ENCODE results near the gene KCNQ1. TPM values are rescaled to one million over a fixed set of nuclear protein-coding genes. Genes with fewer than 3 reads are reported as not detected.

Gene KCNQ1
- total and polyA plus RNA-seq, 7 experiments from 2014 or later, result 14.7 to 46.4 (median 36.9) TPM

- Mint-ChIP-seq H3K4me1 (peaks cover 0 to 20% (median 10%) of the 10 kb centered on the region in 7 donors), H3K36me3 (peaks cover 0 to 36% (median 15%) of the 10 kb centered on the region in 5 donors), H3K27me3 (peaks cover 0 to 5% (median 0%) of the 10 kb centered on the region in 5 donors), H3K9me3 (peaks cover 0 to 4% (median 0%) of the 10 kb centered on the region in 11 donors), H3K27ac (no peak overlapping the region), H3K4me3 (peak overlapping the region in 4 of 10 donors; percentile 15 to 73 (median 68))
- Histone ChIP-seq H3K27ac (ENCODE audit: low read depth, low read length) (no peak overlapping the region), H3K27me3 (ENCODE audit: control insufficient read depth in 2 of 2, insufficient read depth in 2 of 2, low read length in 2 of 2) (no peaks in the 10 kb centered on the region), H3K4me1 (ENCODE audit: control insufficient read depth in 2 of 2, insufficient read depth in 2 of 2, low read length in 2 of 2) (peaks cover 2 to 4% of the 10 kb centered on the region in 2 donors), H3K36me3 (ENCODE audit: control insufficient read depth in 2 of 3, insufficient read depth in 3 of 3, low read length in 3 of 3) (peaks cover 0 to 7% (median 0%) of the 10 kb centered on the region in 3 experiments), H3K4me3 (ENCODE audit: low read length) (no peak overlapping the region), H3K9me3 (ENCODE audit: control insufficient read depth in 2 of 3, low read length in 3 of 3) (no peaks in the 10 kb centered on the region)
- intact Hi-C loops (cut with micrococcal nuclease), result no loop called here
- no peak for DNase-seq
- POLR2A ChIA-PET, result no interaction called here
- CTCF ChIA-PET, result interaction anchor here (0.8 kb wide), 1 partner anchor 190 kb away, joined by 3 read pairs; no protein-coding TSS in a partner anchor
- ATAC-seq, result no peak
Measured at GRCh38 chr11:2697866-2698265, 253.1 kb downstream of the KCNQ1 start.

GRCh38 chr11:2698386-2699184, 253.8 kb downstream of the KCNQ1 start:
- CTCF ChIA-PET, result no interaction called here
- Mint-ChIP-seq H3K4me1 (peaks cover 0 to 20% (median 10%) of the 10 kb centered on the region in 7 donors), H3K27me3 (peaks cover 0 to 5% (median 0%) of the 10 kb centered on the region in 5 donors), H3K36me3 (peaks cover 0 to 36% (median 15%) of the 10 kb centered on the region in 5 donors), H3K27ac (peak overlapping the region in 5 of 9 donors; percentile 2 to 81 (median 32)), H3K4me3 (peak overlapping the region; percentile 15 to 89 (median 70)), H3K9me3 (peaks cover 0 to 4% (median 0%) of the 10 kb centered on the region in 11 donors)
- peaks cover 2 to 4% of the 10 kb centered on the region in 2 donors for H3K4me1 ChIP-seq (ENCODE audit: control insufficient read depth in 2 of 2, insufficient read depth in 2 of 2, low read length in 2 of 2)
- no peak overlapping the region for H3K27ac ChIP-seq (ENCODE audit: low read depth, low read length)
- H3K36me3 ChIP-seq (ENCODE audit: control insufficient read depth in 2 of 3, insufficient read depth in 3 of 3, low read length in 3 of 3), result peaks cover 0 to 7% (median 0%) of the 10 kb centered on the region in 3 experiments
- intact Hi-C loops (cut with micrococcal nuclease), result no loop called here
- POLR2A ChIA-PET, result no interaction called here
- ATAC-seq (no peak), DNase-seq (no peak)
- no peaks in the 10 kb centered on the region for H3K9me3 ChIP-seq (ENCODE audit: control insufficient read depth in 2 of 3, low read length in 3 of 3)
- no peak overlapping the region for H3K4me3 ChIP-seq (ENCODE audit: low read length)
- H3K27me3 ChIP-seq (ENCODE audit: control insufficient read depth in 2 of 2, insufficient read depth in 2 of 2, low read length in 2 of 2), result no peaks in the 10 kb centered on the region

- Mint-ChIP-seq H3K27me3 (peaks cover 0 to 5% (median 0%) of the 10 kb centered on the region in 5 donors), H3K27ac (peak overlapping the region in 6 of 9 donors; percentile 14 to 70 (median 50)), H3K9me3 (peaks cover 0 to 4% (median 0%) of the 10 kb centered on the region in 11 donors), H3K4me1 (peaks cover 0 to 20% (median 10%) of the 10 kb centered on the region in 7 donors), H3K4me3 (peak overlapping the region; percentile 15 to 89 (median 70)), H3K36me3 (peaks cover 0 to 38% (median 15%) of the 10 kb centered on the region in 5 donors)
- POLR2A ChIA-PET, result no interaction called here
- intact Hi-C loops (cut with micrococcal nuclease), result no loop called here
- Histone ChIP-seq H3K36me3 (ENCODE audit: control insufficient read depth in 2 of 3, insufficient read depth in 3 of 3, low read length in 3 of 3) (peaks cover 0 to 7% (median 0%) of the 10 kb centered on the region in 3 experiments), H3K4me1 (ENCODE audit: control insufficient read depth in 2 of 2, insufficient read depth in 2 of 2, low read length in 2 of 2) (peaks cover 2 to 4% of the 10 kb centered on the region in 2 donors), H3K27ac (ENCODE audit: low read depth, low read length) (peak overlapping the region; percentile 56), H3K4me3 (ENCODE audit: low read length) (no peak overlapping the region), H3K27me3 (ENCODE audit: control insufficient read depth in 2 of 2, insufficient read depth in 2 of 2, low read length in 2 of 2) (no peaks in the 10 kb centered on the region), H3K9me3 (ENCODE audit: control insufficient read depth in 2 of 3, low read length in 3 of 3) (no peaks in the 10 kb centered on the region)
- peak in 2 of 9 donors; percentile 11 to 34 for DNase-seq
- CTCF ChIA-PET, result no interaction called here
- ATAC-seq, result no peak
Measured at GRCh38 chr11:2699185-2699530, 254.3 kb downstream of the KCNQ1 start.

DNA sequence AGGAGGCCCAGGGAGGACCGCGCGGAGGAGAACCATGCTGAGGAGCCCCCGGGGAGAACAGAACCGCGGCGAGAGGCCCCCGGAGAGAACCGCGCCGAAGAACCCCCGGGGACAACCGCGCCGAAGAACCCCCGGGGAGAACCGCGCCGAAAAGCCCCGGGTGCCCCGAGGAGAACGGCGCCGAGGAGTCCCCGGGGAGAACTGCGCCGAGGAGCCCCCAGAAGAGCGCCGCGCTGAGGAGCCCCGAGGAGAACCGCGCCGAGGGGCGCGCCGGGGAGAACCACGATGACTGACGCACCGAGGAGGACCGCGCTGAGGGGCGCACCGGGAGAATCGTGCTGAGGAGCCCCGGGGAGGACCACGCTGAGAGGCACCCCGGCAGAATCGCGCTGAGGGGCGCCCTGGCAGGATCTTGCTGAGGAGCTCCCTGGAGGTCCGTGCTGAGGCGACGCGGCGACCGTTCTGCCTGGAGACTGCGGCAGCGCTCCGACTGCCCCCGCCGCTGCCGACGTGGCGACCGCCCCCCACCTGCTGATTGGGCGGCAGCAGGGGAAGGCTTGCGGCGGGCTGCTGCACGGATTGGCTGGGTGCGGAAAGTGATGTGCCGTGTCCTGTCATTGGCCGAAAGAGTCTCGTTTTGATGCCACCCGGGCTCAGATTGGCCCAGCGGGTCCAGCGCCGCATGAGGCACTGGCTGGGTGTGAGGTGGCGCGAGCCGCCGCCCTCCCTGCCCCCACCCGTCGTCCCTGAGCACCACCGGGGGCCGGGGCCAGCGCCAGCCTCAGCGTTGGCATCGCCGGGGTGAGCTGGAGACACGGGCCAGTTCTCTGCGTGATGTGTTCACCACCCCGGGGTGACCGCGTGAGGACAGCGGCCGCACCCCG, 255.0 kb downstream of the KCNQ1 start, which contains the start of gene KCNQ1OT1:
Gene KCNQ1OT1, minus strand, starts transcription at position 464 of the 884 bp plus-strand sequence.
- ChIA-PET POLR2A (no interaction called here), CTCF (no interaction called here)
- ATAC-seq (peak; percentile 96), DNase-seq (peak; percentile 72 to 89 (median 85))
- H3K9me3 ChIP-seq (ENCODE audit: control insufficient read depth in 2 of 3, low read length in 3 of 3), result no peaks in the 10 kb centered on the region
- peak within 1 kb of the TSS; percentile 57 for H3K4me3 ChIP-seq (ENCODE audit: low read length)
- peaks cover 0 to 4% (median 0%) of the 10 kb centered on the region in 11 donors for H3K9me3 Mint-ChIP-seq
- no peaks in the 10 kb centered on the region for H3K27me3 ChIP-seq (ENCODE audit: control insufficient read depth in 2 of 2, insufficient read depth in 2 of 2, low read length in 2 of 2)
- peaks cover 0 to 20% (median 10%) of the 10 kb centered on the region in 7 donors for H3K4me1 Mint-ChIP-seq
- peaks cover 0 to 5% (median 0%) of the 10 kb centered on the region in 5 donors for H3K27me3 Mint-ChIP-seq
- H3K27ac Mint-ChIP-seq, result peak within 1 kb of the TSS in 6 of 9 donors; percentile 14 to 77 (median 50)
- H3K27ac ChIP-seq (ENCODE audit: low read depth, low read length), result peak within 1 kb of the TSS; percentile 61
- H3K4me1 ChIP-seq (ENCODE audit: control insufficient read depth in 2 of 2, insufficient read depth in 2 of 2, low read length in 2 of 2), result peaks cover 2 to 4% of the 10 kb centered on the region in 2 donors
- H3K36me3 ChIP-seq (ENCODE audit: control insufficient read depth in 2 of 3, insufficient read depth in 3 of 3, low read length in 3 of 3), result peaks cover 0 to 7% (median 0%) of the 10 kb centered on the region in 3 experiments
- H3K36me3 Mint-ChIP-seq, result peaks cover 0 to 40% (median 10%) of the 10 kb centered on the region in 5 donors
- intact Hi-C loops (cut with micrococcal nuclease), result loop anchor here (1.0 to 5.0 kb wide), 2 partner anchors 186 to 293 kb away; partner anchors contain the start of genes CDKN1C (in 2 of the 2) and NAP1L4 (in 1 of the 2)
- H3K4me3 Mint-ChIP-seq, result peak within 1 kb of the TSS; percentile 27 to 89 (median 72)

DNA sequence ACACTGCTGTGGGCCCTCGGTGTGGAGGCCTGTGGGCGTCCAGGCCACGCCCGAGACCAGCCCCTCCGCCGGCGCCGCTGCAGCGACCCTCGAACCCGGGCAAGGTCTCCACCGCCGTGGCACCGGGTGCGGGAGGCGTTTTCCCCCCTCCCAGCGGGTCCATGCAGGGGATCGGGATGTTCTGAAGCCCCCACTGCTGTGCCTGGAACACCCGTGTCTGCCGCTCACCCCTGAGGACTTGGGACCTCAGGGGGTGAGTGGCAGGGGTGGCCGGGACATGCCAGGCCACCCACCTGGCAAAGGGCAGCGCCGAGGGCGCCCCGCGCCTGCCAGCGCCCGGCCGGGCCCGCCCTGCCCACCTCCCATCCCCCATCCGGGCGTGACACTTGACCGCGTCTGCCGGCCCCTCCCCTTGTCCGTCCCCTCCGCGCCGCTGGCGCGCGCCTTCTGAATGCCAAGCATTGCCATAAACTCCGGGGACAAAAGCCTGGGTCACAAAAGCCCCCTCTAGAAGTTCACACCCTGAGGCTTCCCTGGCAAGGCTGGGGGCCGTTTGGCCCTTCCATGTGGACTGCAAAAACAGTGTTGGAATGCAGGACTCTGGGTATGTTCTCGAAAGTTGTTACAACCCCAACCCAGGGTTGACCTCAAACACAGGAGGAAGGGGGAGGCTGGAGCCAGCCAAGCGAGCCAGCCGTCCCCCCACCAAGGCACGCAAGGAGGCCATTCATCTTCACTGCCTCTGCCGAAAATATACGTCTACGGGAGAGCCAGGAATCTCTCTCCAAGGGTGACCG, 255.8 kb downstream of the KCNQ1 start:
- CTCF ChIA-PET, result no interaction called here
- H3K4me1 ChIP-seq (ENCODE audit: control insufficient read depth in 2 of 2, insufficient read depth in 2 of 2, low read length in 2 of 2), result peaks cover 2 to 4% of the 10 kb centered on the region in 2 donors
- peak overlapping the region; percentile 61 for H3K27ac ChIP-seq (ENCODE audit: low read depth, low read length)
- H3K9me3 Mint-ChIP-seq, result peaks cover 0 to 4% (median 0%) of the 10 kb centered on the region in 11 donors
- peaks cover 0 to 7% (median 0%) of the 10 kb centered on the region in 3 experiments for H3K36me3 ChIP-seq (ENCODE audit: control insufficient read depth in 2 of 3, insufficient read depth in 3 of 3, low read length in 3 of 3)
- H3K9me3 ChIP-seq (ENCODE audit: control insufficient read depth in 2 of 3, low read length in 3 of 3), result no peaks in the 10 kb centered on the region
- H3K27ac Mint-ChIP-seq, result peak overlapping the region in 1 of 9 donors; percentile 77
- intact Hi-C loops (cut with micrococcal nuclease), result loop anchor here (1.0 to 5.0 kb wide), 2 partner anchors 185 to 292 kb away; partner anchors contain the start of genes CDKN1C (in 2 of the 2) and NAP1L4 (in 1 of the 2)
- H3K4me3 Mint-ChIP-seq, result peak overlapping the region; percentile 18 to 81 (median 68)
- ATAC-seq, result no peak
- peak in 1 of 9 donors; percentile 59 for DNase-seq
- H3K27me3 Mint-ChIP-seq, result peaks cover 0 to 5% (median 0%) of the 10 kb centered on the region in 5 donors
- H3K4me3 ChIP-seq (ENCODE audit: low read length), result peak overlapping the region; percentile 57
- no peaks in the 10 kb centered on the region for H3K27me3 ChIP-seq (ENCODE audit: control insufficient read depth in 2 of 2, insufficient read depth in 2 of 2, low read length in 2 of 2)
- POLR2A ChIA-PET, result no interaction called here
- H3K4me1 Mint-ChIP-seq, result peaks cover 0 to 20% (median 8%) of the 10 kb centered on the region in 7 donors
- peaks cover 0 to 35% (median 11%) of the 10 kb centered on the region in 5 donors for H3K36me3 Mint-ChIP-seq

Data from naive thymus-derived CD4-positive, alpha-beta T cell (primary cell).